NK-92 (cell line): ENCODE measurements around the gene SPDYE3.

ENCODE experiments used
- DNase-seq: peaks from one replicate; lab custom pipeline; 2025; ENCODE audit not compliant: unreplicated experiment; lab: John Stamatoyannopoulos, UW

Gene SPDYE3

GRCh38 chr7:100369105-100369504 is 61.6 kb downstream of the SPDYE3 start:
- DNase-seq = no peak

- DNase-seq = no peak
Measured at GRCh38 chr7:100370303-100370702, 62.8 kb downstream of the SPDYE3 start.

- no peak for DNase-seq
Measured at GRCh38 chr7:100370746-100371145, 63.2 kb downstream of the SPDYE3 start.

- DNase-seq = no peak
Measured at GRCh38 chr7:100371561-100372171, 64.2 kb downstream of the SPDYE3 start.
